Prostate gland (tissue), 2 donors: ENCODE results near the gene FAM171A2. TPM values are rescaled to one million over a fixed set of nuclear protein-coding genes. Genes with fewer than 3 reads are reported as not detected.

ENCODE experiments used
- DNase-seq: peaks from one replicate; pipeline ENCODE4 v3.0.0-alpha.2; 2019; ENCODE audit warnings: low spot score
- H3K27ac ChIP-seq, 2 donors: fragments of 200-600 bp; sonication (generic); 2 replicates each; pipeline ENCODE4 v1.5.1; 2017 to 2019
- H3K27me3 ChIP-seq: fragments of 200-600 bp; sonication (generic); replicated peaks from 2 replicates; pipeline ENCODE4 v1.5.1; 2019; ENCODE audit not compliant: insufficient read depth
- H3K36me3 ChIP-seq, 2 donors: fragments of 200-600 bp; sonication (generic); 1 replicate in 1 of 2; 2 replicates in 1 of 2; pipeline versions ENCODE4 v1.5.1 to v1.8.1; 2017 to 2019
- H3K4me1 ChIP-seq: fragments of 200-600 bp; sonication (generic); replicated peaks from 2 replicates; pipeline ENCODE4 v1.5.1; 2019
- H3K4me3 ChIP-seq, 2 donors: fragments of 200-600 bp; sonication (generic); 2 replicates each; pipeline ENCODE4 v1.5.1; 2017 to 2019
- H3K9me3 ChIP-seq: fragments of 200-600 bp; sonication (generic); 2 replicates; pipeline ENCODE4 v1.5.1; 2017
- POLR2A ChIP-seq: fragments of 450-650 bp; IDR thresholded peaks from one replicate; pipeline ENCODE4 v1.6.1; 2016; ENCODE audit warnings: antibody characterized with exemption, mild to moderate bottlenecking
- POLR2AphosphoS5 ChIP-seq: sonication (generic); formaldehyde crosslinking; IDR thresholded peaks from one replicate; pipeline ENCODE4 v1.6.1; 2017; ENCODE audit warnings: antibody characterized with exemption
- WGBS: methylation state at CpG from one replicate; pipeline ENCODE4 v1.1.5; 2018; 5-methylcytosine and 5-hydroxymethylcytosine counted together
- intact Hi-C: fragments of 100-400 bp; cut with DNase I; formaldehyde crosslinking; loops from one replicate; pipeline ENCODE4 v1.14.2; 2022
- total RNA-seq, 2 donors: library from RNA; depleted of rRNA; stranded (reverse); fragments of >200 nt; gene quantifications; one replicate each; pipeline ENCODE4 v1.1.0, GENCODE V29; 2016
- TF ChIP-seq, protein P1 (sequence below), 4 experiments: fragments of 200-600 bp in 2 of 4; fragments of 450-650 bp in 2 of 4; sonication (generic) in 2 of 4; IDR thresholded peaks; 1 replicate in 3 of 4; 2 replicates in 1 of 4; pipeline ENCODE4 v1.5.1; 2016 to 2019; ENCODE audit warnings: antibody characterized with exemption in 4 of 4, mild to moderate bottlenecking in 2 of 4, moderate library complexity in 2 of 4

FAM171A2 gene
- total RNA-seq, 2 donors from 2014 or later: 1.8 to 6.1 TPM

DNA sequence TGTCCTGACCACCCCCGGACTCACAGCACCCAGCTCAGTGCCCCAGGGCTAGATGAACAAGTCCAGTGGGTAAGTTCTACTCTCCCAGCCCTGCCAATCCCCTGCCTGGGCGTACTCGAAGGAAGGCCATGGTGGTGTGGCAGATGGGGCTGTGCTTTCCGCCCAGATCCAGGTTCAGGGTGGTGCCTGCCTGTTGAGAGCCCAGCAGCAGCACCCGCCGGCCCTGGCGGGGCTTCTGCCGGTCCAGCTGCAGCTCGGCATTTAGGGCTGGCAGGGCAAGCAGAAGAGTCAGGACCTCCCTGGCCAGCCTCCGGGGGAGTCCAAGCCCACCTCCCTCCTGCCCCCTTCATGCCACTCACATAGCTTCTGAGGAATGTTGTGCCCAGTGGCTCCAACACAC, 16.2 kb upstream of the FAM171A2 start:
- intact Hi-C loops: no loop called here
- Histone ChIP-seq H3K4me3 (no peak overlapping the region), H3K36me3 (no peaks in the 10 kb centered on the region), H3K27me3 (no peaks in the 10 kb centered on the region), H3K4me1 (no peaks in the 10 kb centered on the region), H3K9me3 (no peaks in the 10 kb centered on the region), H3K27ac (no peak overlapping the region)
- DNase-seq: no peak
- 91% methylated on average over 8 of the region's 10 CpGs for WGBS
- TF ChIP-seq POLR2A (no peak), POLR2AphosphoS5 (no peak)
- TF ChIP-seq, protein P1, sequence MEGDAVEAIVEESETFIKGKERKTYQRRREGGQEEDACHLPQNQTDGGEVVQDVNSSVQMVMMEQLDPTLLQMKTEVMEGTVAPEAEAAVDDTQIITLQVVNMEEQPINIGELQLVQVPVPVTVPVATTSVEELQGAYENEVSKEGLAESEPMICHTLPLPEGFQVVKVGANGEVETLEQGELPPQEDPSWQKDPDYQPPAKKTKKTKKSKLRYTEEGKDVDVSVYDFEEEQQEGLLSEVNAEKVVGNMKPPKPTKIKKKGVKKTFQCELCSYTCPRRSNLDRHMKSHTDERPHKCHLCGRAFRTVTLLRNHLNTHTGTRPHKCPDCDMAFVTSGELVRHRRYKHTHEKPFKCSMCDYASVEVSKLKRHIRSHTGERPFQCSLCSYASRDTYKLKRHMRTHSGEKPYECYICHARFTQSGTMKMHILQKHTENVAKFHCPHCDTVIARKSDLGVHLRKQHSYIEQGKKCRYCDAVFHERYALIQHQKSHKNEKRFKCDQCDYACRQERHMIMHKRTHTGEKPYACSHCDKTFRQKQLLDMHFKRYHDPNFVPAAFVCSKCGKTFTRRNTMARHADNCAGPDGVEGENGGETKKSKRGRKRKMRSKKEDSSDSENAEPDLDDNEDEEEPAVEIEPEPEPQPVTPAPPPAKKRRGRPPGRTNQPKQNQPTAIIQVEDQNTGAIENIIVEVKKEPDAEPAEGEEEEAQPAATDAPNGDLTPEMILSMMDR (IDR thresholded peaks at IDR 0.05): no peak

DNA sequence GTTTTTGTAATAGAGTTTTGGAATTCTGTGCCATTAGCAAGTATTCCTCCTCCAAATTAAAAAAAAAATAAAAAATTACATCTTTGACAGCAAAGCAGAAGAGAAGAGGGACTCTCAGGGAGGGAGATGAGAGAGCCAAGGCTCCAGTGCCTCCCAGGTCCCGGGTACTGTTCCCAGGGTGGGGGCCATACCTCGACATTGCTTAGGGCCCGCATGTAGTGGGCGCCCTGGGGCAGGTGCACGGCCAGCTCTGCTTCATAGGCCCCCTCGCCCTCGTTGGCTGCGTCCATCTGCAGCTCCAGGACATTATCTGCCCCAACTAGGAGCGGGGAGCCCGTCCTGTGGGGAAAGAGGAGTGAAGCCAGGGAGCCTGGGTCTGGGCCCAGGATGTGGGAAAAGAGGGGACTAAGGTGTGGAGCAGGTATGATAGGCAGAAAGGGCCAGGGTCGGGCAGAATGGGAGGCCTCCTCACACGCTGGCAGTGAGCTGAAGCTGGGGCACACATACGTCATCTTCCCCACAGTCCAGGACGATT, 14.6 kb upstream of the FAM171A2 start:
- no peak overlapping the region for H3K4me3 ChIP-seq
- no peaks in the 10 kb centered on the region for H3K27me3 ChIP-seq
- H3K9me3 ChIP-seq: no peaks in the 10 kb centered on the region
- 90% methylated on average over 14 of the region's 14 CpGs for WGBS
- intact Hi-C loops: no loop called here
- H3K36me3 ChIP-seq: no peaks in the 10 kb centered on the region
- H3K4me1 ChIP-seq: no peaks in the 10 kb centered on the region
- TF ChIP-seq POLR2AphosphoS5 (no peak), POLR2A (no peak)
- TF ChIP-seq, protein P1 (IDR thresholded peaks at IDR 0.05): no peak
- DNase-seq: no peak
- no peak overlapping the region for H3K27ac ChIP-seq

DNA sequence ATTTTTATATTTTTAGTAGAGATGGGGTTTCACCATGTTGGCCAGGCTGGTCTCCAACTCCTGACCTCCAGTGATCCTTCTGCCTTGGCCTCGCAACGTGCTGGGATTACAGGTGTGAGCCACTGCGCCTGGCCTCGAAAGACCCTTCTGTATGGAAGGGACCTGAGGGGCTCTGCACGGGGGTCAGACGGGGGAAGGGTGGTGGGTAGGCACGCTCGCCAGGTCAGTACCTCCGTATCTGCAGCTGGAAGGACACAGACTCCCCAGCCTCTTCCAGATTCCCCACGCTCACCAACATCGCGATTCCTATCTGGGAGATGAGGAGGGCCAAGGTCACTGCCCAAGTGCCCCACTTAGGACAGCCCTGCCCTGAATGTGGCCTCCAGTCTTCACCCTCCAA, 13.1 kb upstream of the FAM171A2 start:
- Histone ChIP-seq H3K9me3 (no peaks in the 10 kb centered on the region), H3K36me3 (no peaks in the 10 kb centered on the region), H3K27me3 (no peaks in the 10 kb centered on the region), H3K27ac (no peak overlapping the region), H3K4me1 (no peaks in the 10 kb centered on the region), H3K4me3 (no peak overlapping the region)
- intact Hi-C loops: no loop called here
- DNase-seq: no peak
- 82% methylated on average over 12 of the region's 12 CpGs for WGBS
- no peak for TF ChIP-seq POLR2A
- TF ChIP-seq POLR2AphosphoS5: no peak
- TF ChIP-seq, protein P1 (IDR thresholded peaks at IDR 0.05): no peak

DNA sequence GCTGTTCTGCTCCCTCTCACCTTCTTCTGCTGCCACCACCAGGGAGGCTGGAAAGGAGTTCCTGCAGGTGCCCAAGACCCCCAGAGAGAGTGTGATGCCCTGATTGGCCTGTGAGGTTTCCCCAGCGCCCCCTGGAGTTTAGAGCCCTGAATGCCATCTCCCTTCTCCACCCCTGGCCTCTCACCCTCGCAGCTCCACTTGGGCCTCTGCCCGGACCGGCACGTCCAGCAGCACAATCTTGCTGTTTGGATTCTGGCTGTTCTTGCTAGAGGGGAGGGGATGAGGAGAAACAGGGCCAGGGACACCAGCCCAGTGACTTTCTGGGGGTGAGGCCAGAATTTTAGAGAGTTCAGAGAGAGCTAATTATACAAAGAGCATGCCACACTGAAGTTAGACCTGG, 12.5 kb upstream of the FAM171A2 start:
- Histone ChIP-seq H3K4me1 (no peaks in the 10 kb centered on the region), H3K4me3 (no peak overlapping the region), H3K9me3 (no peaks in the 10 kb centered on the region), H3K27ac (no peak overlapping the region), H3K27me3 (no peaks in the 10 kb centered on the region), H3K36me3 (no peaks in the 10 kb centered on the region)
- WGBS: 15% methylated on average over 5 of the region's 5 CpGs
- TF ChIP-seq POLR2A (no peak), POLR2AphosphoS5 (no peak)
- TF ChIP-seq, protein P1 (IDR thresholded peaks at IDR 0.05): no peak
- intact Hi-C loops: no loop called here
- no peak for DNase-seq

DNA sequence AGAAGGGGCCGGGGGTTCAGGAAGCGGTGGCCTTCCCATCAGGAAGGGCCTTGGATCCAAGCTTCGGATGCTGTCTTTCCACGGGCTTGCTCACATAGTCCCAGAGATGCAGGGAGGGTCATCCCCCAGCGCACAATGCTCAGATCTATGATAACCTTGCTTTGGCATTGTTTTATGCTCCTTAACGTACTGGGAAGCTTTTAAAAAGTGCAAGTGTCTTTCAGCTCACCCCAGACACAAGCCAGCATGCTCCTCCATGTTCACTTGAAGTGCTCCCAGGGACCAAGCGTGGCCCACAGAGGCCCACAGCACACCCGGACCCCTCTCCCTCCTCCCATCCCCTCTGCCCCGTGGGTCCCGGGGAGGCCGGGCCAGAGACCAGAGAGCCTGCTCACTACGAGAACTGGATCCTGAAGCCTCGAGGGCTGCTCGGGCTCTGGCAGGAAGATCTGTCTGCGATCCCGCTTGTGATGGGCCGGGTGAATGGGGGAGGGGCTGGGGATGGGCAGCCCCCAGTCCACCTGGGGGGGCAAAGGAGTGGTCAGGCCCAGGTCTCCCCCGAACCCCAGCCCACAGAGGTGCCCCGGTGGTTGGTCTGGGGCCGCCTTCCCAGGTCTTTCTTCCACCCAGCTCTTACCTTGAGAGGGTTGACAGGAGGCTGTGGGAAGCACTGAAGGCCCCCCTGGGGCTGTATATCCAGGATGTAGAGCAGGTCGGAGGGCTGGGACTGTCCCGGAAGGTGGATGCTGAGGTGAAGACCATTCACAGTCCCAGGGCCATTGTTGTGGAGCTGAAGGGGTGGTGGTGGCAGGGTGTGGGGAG, 11.8 kb upstream of the FAM171A2 start:
- H3K9me3 ChIP-seq: no peaks in the 10 kb centered on the region
- no peak for DNase-seq
- no peaks in the 10 kb centered on the region for H3K4me1 ChIP-seq
- H3K36me3 ChIP-seq: no peaks in the 10 kb centered on the region
- H3K27me3 ChIP-seq: no peaks in the 10 kb centered on the region
- H3K27ac ChIP-seq: no peak overlapping the region
- no peak overlapping the region for H3K4me3 ChIP-seq
- TF ChIP-seq, protein P1 (IDR thresholded peaks at IDR 0.05): no peak
- TF ChIP-seq POLR2A (no peak), POLR2AphosphoS5 (no peak)
- WGBS: 46% methylated on average over 20 of the region's 22 CpGs
- intact Hi-C loops: no loop called here
